ENCODE measurements around the gene CYP2S1. TPM values are rescaled to one million over a fixed set of nuclear protein-coding genes. Genes with fewer than 3 reads are reported as not detected.
"Not testable (repeated sequence)": the region's sequence is repeated elsewhere in the genome, so short reads cannot be mapped to it uniquely, and the experiment has no call there.

Gene CYP2S1
- total RNA-seq, 2 donors from 2014 or later, result 8.6 to 26.7 TPM

DNA sequence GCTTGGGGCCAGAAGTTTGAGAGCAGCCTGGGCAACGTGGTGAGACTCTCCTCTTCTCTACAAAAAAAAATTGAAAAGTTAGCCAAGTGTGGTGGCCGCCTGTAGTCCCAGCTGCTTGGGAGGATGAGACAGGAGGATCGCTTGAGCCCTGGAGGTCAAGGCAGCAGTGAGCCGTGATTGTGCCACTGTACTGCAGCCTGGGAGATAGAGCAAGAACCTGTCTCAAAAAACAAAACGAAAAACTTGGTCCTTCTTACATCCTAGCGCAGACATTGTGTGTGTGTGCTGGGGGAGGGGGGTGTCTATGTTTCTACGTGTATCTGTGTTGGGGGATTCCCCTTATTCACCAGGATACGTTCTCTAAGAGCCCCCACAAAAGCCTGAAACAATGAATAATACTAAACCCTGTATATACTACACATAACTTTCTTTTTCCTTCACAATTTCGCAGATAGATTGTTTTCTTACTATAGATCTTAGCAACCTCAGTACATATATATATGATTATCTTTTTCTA is 33.9 kb downstream of the CYP2S1 start:
- H3K4me3 ChIP-seq (ENCODE audit: low read length), result peak overlapping the region; percentile 7
- H3K4me3 Mint-ChIP-seq, result peak overlapping the region; percentile 56
- H3K27me3 ChIP-seq (ENCODE audit: control insufficient read depth, insufficient read depth, low read length, poor library complexity, severe bottlenecking), result no peaks in the 10 kb centered on the region
- no peak overlapping the region for H3K27ac Mint-ChIP-seq
- 81 to 83% methylated on average over 4 to 5 of the region's 9 CpGs for WGBS, 2 experiments (ENCODE audit: insufficient coverage in 1 of 2, insufficient read length in 1 of 2)
- H3K27ac ChIP-seq (ENCODE audit: low read depth, low read length), result no peak overlapping the region
- peaks cover 8% of the 10 kb centered on the region for H3K27me3 Mint-ChIP-seq (ENCODE audit: insufficient read depth)
- H3K9me3 Mint-ChIP-seq, result no peaks in the 10 kb centered on the region
- H3K4me1 Mint-ChIP-seq, result peaks cover 15% of the 10 kb centered on the region
- TF ChIP-seq, protein P1, sequence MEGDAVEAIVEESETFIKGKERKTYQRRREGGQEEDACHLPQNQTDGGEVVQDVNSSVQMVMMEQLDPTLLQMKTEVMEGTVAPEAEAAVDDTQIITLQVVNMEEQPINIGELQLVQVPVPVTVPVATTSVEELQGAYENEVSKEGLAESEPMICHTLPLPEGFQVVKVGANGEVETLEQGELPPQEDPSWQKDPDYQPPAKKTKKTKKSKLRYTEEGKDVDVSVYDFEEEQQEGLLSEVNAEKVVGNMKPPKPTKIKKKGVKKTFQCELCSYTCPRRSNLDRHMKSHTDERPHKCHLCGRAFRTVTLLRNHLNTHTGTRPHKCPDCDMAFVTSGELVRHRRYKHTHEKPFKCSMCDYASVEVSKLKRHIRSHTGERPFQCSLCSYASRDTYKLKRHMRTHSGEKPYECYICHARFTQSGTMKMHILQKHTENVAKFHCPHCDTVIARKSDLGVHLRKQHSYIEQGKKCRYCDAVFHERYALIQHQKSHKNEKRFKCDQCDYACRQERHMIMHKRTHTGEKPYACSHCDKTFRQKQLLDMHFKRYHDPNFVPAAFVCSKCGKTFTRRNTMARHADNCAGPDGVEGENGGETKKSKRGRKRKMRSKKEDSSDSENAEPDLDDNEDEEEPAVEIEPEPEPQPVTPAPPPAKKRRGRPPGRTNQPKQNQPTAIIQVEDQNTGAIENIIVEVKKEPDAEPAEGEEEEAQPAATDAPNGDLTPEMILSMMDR (conservative IDR thresholded peaks at IDR 0.05), result no peak
- H3K36me3 ChIP-seq (ENCODE audit: control insufficient read depth, insufficient read depth, low read length), result no peaks in the 10 kb centered on the region
- no peaks in the 10 kb centered on the region for H3K4me1 ChIP-seq (ENCODE audit: control insufficient read depth, insufficient read depth, low read length)
- no peak for DNase-seq
- no peak overlapping the region for H3K9ac ChIP-seq (ENCODE audit: extremely low read depth, low read length, poor library complexity, severe bottlenecking)
- no peaks in the 10 kb centered on the region for H3K9me3 ChIP-seq (ENCODE audit: control insufficient read depth, low read length)
- no peaks in the 10 kb centered on the region for H3K36me3 Mint-ChIP-seq (ENCODE audit: low read depth)

- Histone ChIP-seq H3K9ac (ENCODE audit: extremely low read depth, low read length, poor library complexity, severe bottlenecking) (no peak overlapping the region), H3K27me3 (ENCODE audit: control insufficient read depth, insufficient read depth, low read length, poor library complexity, severe bottlenecking) (no peaks in the 10 kb centered on the region), H3K36me3 (ENCODE audit: control insufficient read depth, insufficient read depth, low read length) (no peaks in the 10 kb centered on the region), H3K4me1 (ENCODE audit: control insufficient read depth, insufficient read depth, low read length) (no peaks in the 10 kb centered on the region), H3K9me3 (ENCODE audit: control insufficient read depth, low read length) (no peaks in the 10 kb centered on the region), H3K4me3 (ENCODE audit: low read length) (no peak overlapping the region), H3K27ac (ENCODE audit: low read depth, low read length) (no peak overlapping the region)
- WGBS, 2 experiments (ENCODE audit: insufficient coverage in 1 of 2, insufficient read length in 1 of 2), result 99 to 100% methylated on average over 1 to 2 of the region's 3 CpGs
- H3K36me3 Mint-ChIP-seq (ENCODE audit: low read depth), result no peaks in the 10 kb centered on the region
- DNase-seq, result no peak
- H3K27ac Mint-ChIP-seq, result no peak overlapping the region
- peaks cover 8% of the 10 kb centered on the region for H3K27me3 Mint-ChIP-seq (ENCODE audit: insufficient read depth)
- H3K9me3 Mint-ChIP-seq, result no peaks in the 10 kb centered on the region
- H3K4me1 Mint-ChIP-seq, result peaks cover 11% of the 10 kb centered on the region
- TF ChIP-seq, protein P1 (conservative IDR thresholded peaks at IDR 0.05), result no peak
- no peak overlapping the region for H3K4me3 Mint-ChIP-seq
Observed at GRCh38 chr19:41228486-41228885, 35.5 kb downstream of the CYP2S1 start.

DNA sequence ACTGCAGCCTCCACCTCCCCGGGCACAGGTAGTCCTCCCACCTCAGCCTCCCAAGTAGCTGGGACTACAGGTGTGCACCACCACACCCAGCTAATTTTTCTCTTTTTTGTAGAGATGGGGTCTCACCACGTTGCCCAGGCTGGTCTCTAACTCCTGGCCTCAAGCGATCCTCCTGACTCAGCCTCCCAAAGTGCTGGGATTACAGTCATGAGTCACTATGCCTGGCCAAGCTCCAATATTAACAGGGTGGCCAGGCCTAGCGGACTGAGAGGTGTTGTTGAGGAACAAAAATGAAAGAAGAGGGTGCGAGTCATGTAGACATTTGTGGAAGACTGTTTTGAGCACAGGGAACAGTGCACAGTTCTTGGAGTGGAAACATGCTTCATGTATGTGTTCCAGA is 36.3 kb downstream of the CYP2S1 start:
- not testable (repeated sequence) for H3K27ac ChIP-seq (ENCODE audit: low read depth, low read length); DNase-seq; H3K9me3 Mint-ChIP-seq; H3K27me3 ChIP-seq (ENCODE audit: control insufficient read depth, insufficient read depth, low read length, poor library complexity, severe bottlenecking); H3K36me3 Mint-ChIP-seq (ENCODE audit: low read depth); H3K9ac ChIP-seq (ENCODE audit: extremely low read depth, low read length, poor library complexity, severe bottlenecking); H3K4me1 ChIP-seq (ENCODE audit: control insufficient read depth, insufficient read depth, low read length); H3K4me1 Mint-ChIP-seq; H3K4me3 Mint-ChIP-seq; H3K4me3 ChIP-seq (ENCODE audit: low read length); H3K36me3 ChIP-seq (ENCODE audit: control insufficient read depth, insufficient read depth, low read length); H3K27ac Mint-ChIP-seq; H3K9me3 ChIP-seq (ENCODE audit: control insufficient read depth, low read length); H3K27me3 Mint-ChIP-seq (ENCODE audit: insufficient read depth)
- WGBS, 2 experiments (ENCODE audit: insufficient coverage in 1 of 2, insufficient read length in 1 of 2), result 89 to 93% methylated on average over 1 to 5 of the region's 5 CpGs

All from endodermal cell (in vitro differentiated cells).